PC-3 (cell line): ENCODE data around the gene LANCL1. TPM values are rescaled to one million over a fixed set of nuclear protein-coding genes. Genes with fewer than 3 reads are reported as not detected.

Source experiments
- ATAC-seq: fragments of 200-7000 bp; cut with Tn5 transposase; 2 replicates; pipeline ENCODE4 v1.9.1; 2020; ENCODE audit warnings: mild to moderate bottlenecking, moderate library complexity
- BruUV-seq: library from RNA; stranded (reverse); fragments of 400-500 nt; replicated peaks from 2 replicates; lab custom pipeline; 2021; lab: Mats Ljungman, UMichigan
- CTCF ChIA-PET: fragments of 300-600 bp; sonication (Branson Sonifier 250); formaldehyde crosslinking; loops from one replicate; lab custom pipeline; 2022; ENCODE audit warnings: antibody characterized with exemption; lab: Charles Lee
- POLR2A ChIA-PET: fragments of 300-600 bp; sonication (Branson Sonifier 250); formaldehyde crosslinking; loops from one replicate; lab custom pipeline; 2022; ENCODE audit warnings: antibody characterized with exemption; ENCODE audit not compliant: unreplicated experiment; lab: Charles Lee
- DNase-seq: peaks from one replicate; pipeline ENCODE4 v3.0.0-alpha.2; 2015
- H2AFZ ChIP-seq: fragments of 300-600 bp; sonication (generic); 2 replicates; pipeline ENCODE4 v1.6.0; 2016; ENCODE audit warnings: antibody characterized with exemption, low read length
- H3F3A ChIP-seq: fragments of 300-600 bp; sonication (generic); one replicate; pipeline ENCODE4 v1.6.0; 2017; ENCODE audit warnings: antibody characterized with exemption, low read length, control low read depth, mild to moderate bottlenecking; ENCODE audit not compliant: unreplicated experiment
- H3K27ac ChIP-seq: fragments of 300-600 bp; sonication (generic); 2 replicates; pipeline ENCODE4 v1.5.1; 2016; ENCODE audit warnings: mild to moderate bottlenecking, low read length
- H3K27me3 ChIP-seq: fragments of 300-600 bp; sonication (generic); 2 replicates; pipeline ENCODE4 v1.6.1; 2016; ENCODE audit warnings: low read length, mixed read lengths
- H3K36me3 ChIP-seq: fragments of 300-600 bp; sonication (generic); 2 replicates; pipeline ENCODE4 v1.6.1; 2016; ENCODE audit warnings: low read depth, mixed run types, low read length, mixed read lengths
- H3K4me1 ChIP-seq: fragments of 300-600 bp; sonication (generic); 2 replicates; pipeline ENCODE4 v1.5.1; 2016; ENCODE audit warnings: low read length; ENCODE audit not compliant: insufficient read depth
- H3K4me2 ChIP-seq: fragments of 300-600 bp; sonication (generic); 2 replicates; pipeline ENCODE4 v1.6.0; 2016; ENCODE audit warnings: low read length
- H3K4me3 ChIP-seq: fragments of 300-600 bp; sonication (generic); 2 replicates; pipeline ENCODE4 v1.5.1; 2016; ENCODE audit warnings: mild to moderate bottlenecking, low read length, mixed read lengths
- H3K79me2 ChIP-seq: fragments of 300-600 bp; sonication (generic); 2 replicates; pipeline ENCODE4 v1.6.1; 2017; ENCODE audit warnings: low read length, mixed read lengths
- H3K9ac ChIP-seq: fragments of 300-600 bp; sonication (generic); 2 replicates; pipeline ENCODE4 v1.6.0; 2016; ENCODE audit warnings: mild to moderate bottlenecking, low read length
- H3K9me2 ChIP-seq: fragments of 300-600 bp; sonication (generic); replicated peaks from 2 replicates; pipeline ENCODE4 v1.6.1; 2016; ENCODE audit warnings: mixed run types, low read length, mixed read lengths
- H3K9me3 ChIP-seq: fragments of 300-600 bp; sonication (generic); 2 replicates; pipeline ENCODE4 v1.6.1; 2016; ENCODE audit warnings: low read length, mixed read lengths
- H4K20me1 ChIP-seq: fragments of 300-600 bp; sonication (generic); 2 replicates; pipeline ENCODE4 v1.6.1; 2016; ENCODE audit warnings: low read length, mixed read lengths
- EZH2 ChIP-seq: fragments of 300-600 bp; sonication (generic); IDR thresholded peaks from one replicate; pipeline ENCODE4 v1.6.1; 2017; ENCODE audit warnings: antibody characterized with exemption, mild to moderate bottlenecking, low read length; ENCODE audit not compliant: unreplicated experiment
- EZH2phosphoT487 ChIP-seq: fragments of 300-600 bp; sonication (generic); IDR thresholded peaks from 2 replicates; pipeline ENCODE4 v1.6.1; 2018; ENCODE audit warnings: mild to moderate bottlenecking, antibody characterized with exemption, low read length, borderline replicate concordance
- intact Hi-C: fragments of 100-400 bp; cut with micrococcal nuclease; formaldehyde crosslinking; loops from 2 replicates; pipeline ENCODE4 v1.9.0; 2023
- total RNA-seq: library from RNA; depleted of rRNA; stranded (reverse); fragments of >200 nt; gene quantifications from 2 replicates; pipeline ENCODE4 v1.2.3, GENCODE V29; 2014
- TF ChIP-seq, protein P1 (sequence below): fragments of 300-600 bp; sonication (generic); conservative IDR thresholded peaks from 2 replicates; pipeline ENCODE4 v1.5.1; 2017; ENCODE audit warnings: antibody characterized with exemption, low read depth, mild to moderate bottlenecking, low read length

The LANCL1 gene
- total RNA-seq, 1 experiment from 2014 or later = 19.0 TPM

DNA sequence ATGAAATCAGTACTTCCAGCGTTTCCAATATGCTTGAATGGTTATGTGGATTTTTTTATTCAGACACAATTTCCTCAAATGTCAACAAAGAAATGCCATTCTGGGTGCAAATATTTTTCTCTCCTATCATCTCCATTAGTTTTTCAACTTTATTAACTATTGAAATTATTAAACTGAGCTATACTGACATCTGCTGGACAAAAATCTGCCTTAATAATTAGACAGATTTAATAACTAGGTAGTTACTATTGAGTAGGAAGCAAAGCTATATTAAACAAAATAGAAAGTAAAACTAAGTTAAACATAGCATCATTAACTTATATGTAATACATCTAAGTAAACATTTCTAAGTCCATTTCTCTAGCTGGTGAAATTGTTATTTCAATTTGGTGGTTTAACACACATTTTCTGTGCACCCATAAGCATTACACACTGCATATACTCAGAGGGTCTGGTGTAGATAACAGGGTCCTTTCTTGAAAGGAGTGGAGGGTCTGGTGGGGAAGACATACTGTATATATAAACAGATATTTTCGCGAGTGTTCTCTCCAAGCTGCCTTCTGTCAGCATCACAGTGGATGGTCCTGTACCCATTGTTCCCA is 77.0 kb downstream of the LANCL1 start:
- POLR2A ChIA-PET = no interaction called here
- CTCF ChIA-PET = interaction anchor here (0.6 kb wide), 1 partner anchor 385 kb away, joined by 4 read pairs; no protein-coding TSS in a partner anchor
- Histone ChIP-seq H3K79me2 (no peaks in the 10 kb centered on the region), H3K27me3 (peaks cover 12% of the 10 kb centered on the region; the same call in 1 of the 2 replicates), H2AFZ (no peak overlapping the region), H3K36me3 (no peaks in the 10 kb centered on the region), H3F3A (no peaks in the 10 kb centered on the region), H3K9me2 (no peaks in the 10 kb centered on the region), H3K4me3 (no peak overlapping the region), H3K27ac (no peak overlapping the region), H3K9me3 (no peaks in the 10 kb centered on the region), H3K9ac (no peak overlapping the region), H3K4me2 (no peak overlapping the region), H3K4me1 (no peaks in the 10 kb centered on the region), H4K20me1 (no peaks in the 10 kb centered on the region)
- DNase-seq (peak; percentile 61), ATAC-seq (no peak; the same call in 1 of the 2 replicates)
- no TSS peak for BruUV-seq
- intact Hi-C loops = loop anchor here (1.0 to 2.0 kb wide), 2 partner anchors 151 to 423 kb away; no protein-coding TSS in a partner anchor
- no peak for TF ChIP-seq EZH2phosphoT487
- TF ChIP-seq, protein P1, sequence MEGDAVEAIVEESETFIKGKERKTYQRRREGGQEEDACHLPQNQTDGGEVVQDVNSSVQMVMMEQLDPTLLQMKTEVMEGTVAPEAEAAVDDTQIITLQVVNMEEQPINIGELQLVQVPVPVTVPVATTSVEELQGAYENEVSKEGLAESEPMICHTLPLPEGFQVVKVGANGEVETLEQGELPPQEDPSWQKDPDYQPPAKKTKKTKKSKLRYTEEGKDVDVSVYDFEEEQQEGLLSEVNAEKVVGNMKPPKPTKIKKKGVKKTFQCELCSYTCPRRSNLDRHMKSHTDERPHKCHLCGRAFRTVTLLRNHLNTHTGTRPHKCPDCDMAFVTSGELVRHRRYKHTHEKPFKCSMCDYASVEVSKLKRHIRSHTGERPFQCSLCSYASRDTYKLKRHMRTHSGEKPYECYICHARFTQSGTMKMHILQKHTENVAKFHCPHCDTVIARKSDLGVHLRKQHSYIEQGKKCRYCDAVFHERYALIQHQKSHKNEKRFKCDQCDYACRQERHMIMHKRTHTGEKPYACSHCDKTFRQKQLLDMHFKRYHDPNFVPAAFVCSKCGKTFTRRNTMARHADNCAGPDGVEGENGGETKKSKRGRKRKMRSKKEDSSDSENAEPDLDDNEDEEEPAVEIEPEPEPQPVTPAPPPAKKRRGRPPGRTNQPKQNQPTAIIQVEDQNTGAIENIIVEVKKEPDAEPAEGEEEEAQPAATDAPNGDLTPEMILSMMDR = peak; percentile 72

DNA sequence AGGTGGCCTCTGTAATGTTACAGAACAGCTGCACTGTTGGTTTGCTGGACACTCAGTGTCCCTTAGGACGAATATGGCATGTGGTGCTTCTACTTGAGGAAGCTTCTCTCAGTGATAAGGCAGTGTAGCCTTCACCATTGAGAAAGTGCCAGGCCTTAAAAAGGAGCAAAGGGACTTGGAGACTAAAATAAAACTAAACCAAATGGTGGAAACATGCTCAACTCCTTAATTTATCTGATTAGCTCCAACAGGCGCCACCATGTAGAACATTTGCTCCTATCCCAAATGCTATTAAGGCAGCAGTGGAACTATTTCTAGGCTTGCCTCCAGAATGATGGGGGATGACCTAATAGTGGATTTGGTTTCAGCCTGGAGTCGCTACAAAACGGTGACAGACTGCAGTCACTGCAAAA is 84.1 kb downstream of the LANCL1 start:
- POLR2A ChIA-PET = no interaction called here
- intact Hi-C loops = no loop called here
- Histone ChIP-seq H3K9me2 (no peaks in the 10 kb centered on the region), H4K20me1 (no peaks in the 10 kb centered on the region), H3K4me2 (no peak overlapping the region), H3K4me1 (no peaks in the 10 kb centered on the region), H3K27ac (no peak overlapping the region), H3F3A (no peaks in the 10 kb centered on the region), H3K9me3 (no peaks in the 10 kb centered on the region), H3K79me2 (no peaks in the 10 kb centered on the region), H3K4me3 (no peak overlapping the region), H3K36me3 (no peaks in the 10 kb centered on the region), H2AFZ (no peak overlapping the region), H3K27me3 (peaks cover 62% of the 10 kb centered on the region), H3K9ac (no peak overlapping the region)
- DNase-seq (no peak), ATAC-seq (no peak)
- BruUV-seq = no TSS peak
- CTCF ChIA-PET = no interaction called here
- TF ChIP-seq, protein P1 = no peak
- TF ChIP-seq EZH2phosphoT487 (no peak), EZH2 (no peak)

DNA sequence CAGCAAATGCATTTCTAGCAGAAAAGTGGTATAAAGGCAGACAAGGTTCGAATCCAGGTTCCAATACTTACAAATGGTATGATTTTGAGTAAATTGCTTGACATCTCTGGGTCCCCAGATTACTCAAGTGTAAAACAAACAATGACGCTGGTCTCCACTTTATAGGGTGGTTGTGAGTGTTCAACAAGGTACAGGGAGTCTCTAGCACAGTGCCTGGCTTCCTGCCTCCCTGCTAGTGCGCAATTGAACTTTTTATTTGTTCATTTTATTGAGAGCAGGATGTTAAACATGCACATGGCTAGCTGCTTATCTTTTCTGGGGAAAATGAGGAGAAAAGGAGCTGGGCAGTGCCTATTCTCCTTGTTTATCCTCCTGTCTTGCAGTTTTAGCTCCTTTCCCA is 86.7 kb downstream of the LANCL1 start:
- Histone ChIP-seq H3K27ac (no peak overlapping the region), H3K4me3 (no peak overlapping the region), H3K36me3 (no peaks in the 10 kb centered on the region), H3K9ac (no peak overlapping the region), H4K20me1 (no peaks in the 10 kb centered on the region), H3K4me2 (no peak overlapping the region), H3K4me1 (no peaks in the 10 kb centered on the region), H3K79me2 (no peaks in the 10 kb centered on the region), H3K9me2 (no peaks in the 10 kb centered on the region), H3K27me3 (peaks cover 65% of the 10 kb centered on the region), H3K9me3 (no peaks in the 10 kb centered on the region), H3F3A (no peaks in the 10 kb centered on the region), H2AFZ (no peak overlapping the region)
- ChIA-PET CTCF (no interaction called here), POLR2A (no interaction called here)
- intact Hi-C loops = no loop called here
- no peak for DNase-seq
- peak; percentile 29; the same call in 1 of the 2 replicates for ATAC-seq
- no TSS peak for BruUV-seq
- TF ChIP-seq EZH2phosphoT487 = no peak
- TF ChIP-seq EZH2 = no peak
